Colonic mucosa (tissue), 4 donors: Measurements from ENCODE around the gene WDR93. TPM values are rescaled to one million over a fixed set of nuclear protein-coding genes. Genes with fewer than 3 reads are reported as not detected.
A peak's percentile ranks its signal among the peaks of the same experiment; 100 is the strongest.

Experiments used
- DNase-seq: peaks from one replicate; pipeline ENCODE4 v3.0.0-alpha.2; 2020
- H3K27ac ChIP-seq: fragments of 200-600 bp; one replicate; pipeline ENCODE4 v1.8.0; 2021
- H3K27me3 ChIP-seq: fragments of 200-600 bp; one replicate; pipeline ENCODE4 v1.8.0; 2021
- H3K36me3 ChIP-seq: fragments of 200-600 bp; one replicate; pipeline ENCODE4 v1.8.0; 2021
- H3K4me1 ChIP-seq: fragments of 200-600 bp; one replicate; pipeline ENCODE4 v1.8.0; 2021; ENCODE audit warnings: mild to moderate bottlenecking
- H3K4me3 ChIP-seq: fragments of 200-600 bp; one replicate; pipeline ENCODE4 v1.8.0; 2021
- H3K9ac ChIP-seq, 2 donors: one replicate each; pipeline ENCODE4 v1.7.0; 2013; ENCODE audit warnings: control low read depth in 2 of 2, low read depth in 2 of 2, low read length in 2 of 2
- H3K9me3 ChIP-seq: fragments of 200-600 bp; one replicate; pipeline ENCODE4 v1.8.0; 2021
- intact Hi-C: fragments of 100-400 bp; cut with DNase I; formaldehyde crosslinking; loops from one replicate; pipeline ENCODE4 v1.14.1; 2022
- total RNA-seq, 2 donors: library from RNA; stranded (reverse); fragmentation: NEBNext Ultra II Directional in 1 of 2; extraction: Animal tissue kit (Norgen Biotek cat#: 25700) in 1 of 2; gene quantifications; one replicate each; pipeline ENCODE4 v1.2.1, GENCODE V29; 2021
- TF ChIP-seq, protein P1 (sequence below): fragments of 200-600 bp; IDR thresholded peaks from one replicate; pipeline ENCODE4 v1.8.0; 2022; ENCODE audit warnings: antibody characterized with exemption, mild to moderate bottlenecking
- donor health status: healthy.
- donor health status: DM: no; HTN: no; CAD: no.
- donor health status: DM: no; HTN: no; CAD: no.

Gene WDR93
- total RNA-seq, 2 donors from 2014 or later, result 0.13 TPM; not detected in 1

DNA sequence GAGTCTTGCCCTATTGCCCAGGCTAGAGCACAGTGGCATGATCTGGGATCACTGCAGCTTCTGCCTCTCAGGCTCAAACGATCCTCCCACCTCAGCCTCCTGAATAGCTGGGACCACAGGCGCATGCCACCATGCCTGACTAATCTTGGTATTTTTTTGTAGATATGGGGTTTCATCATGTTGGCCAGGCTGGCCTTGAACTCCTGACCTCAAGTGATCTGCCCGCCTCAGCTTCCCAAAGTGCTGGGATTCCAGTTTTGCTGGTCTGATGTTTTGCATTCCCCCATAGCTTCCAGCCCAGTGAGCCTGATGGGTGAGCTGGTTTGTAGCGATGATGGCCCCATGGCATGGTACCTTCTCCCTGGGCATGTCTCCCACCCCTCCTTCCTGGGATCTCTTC lies 65.1 kb downstream of the WDR93 start:
- intact Hi-C loops, result no loop called here
- TF ChIP-seq, protein P1, sequence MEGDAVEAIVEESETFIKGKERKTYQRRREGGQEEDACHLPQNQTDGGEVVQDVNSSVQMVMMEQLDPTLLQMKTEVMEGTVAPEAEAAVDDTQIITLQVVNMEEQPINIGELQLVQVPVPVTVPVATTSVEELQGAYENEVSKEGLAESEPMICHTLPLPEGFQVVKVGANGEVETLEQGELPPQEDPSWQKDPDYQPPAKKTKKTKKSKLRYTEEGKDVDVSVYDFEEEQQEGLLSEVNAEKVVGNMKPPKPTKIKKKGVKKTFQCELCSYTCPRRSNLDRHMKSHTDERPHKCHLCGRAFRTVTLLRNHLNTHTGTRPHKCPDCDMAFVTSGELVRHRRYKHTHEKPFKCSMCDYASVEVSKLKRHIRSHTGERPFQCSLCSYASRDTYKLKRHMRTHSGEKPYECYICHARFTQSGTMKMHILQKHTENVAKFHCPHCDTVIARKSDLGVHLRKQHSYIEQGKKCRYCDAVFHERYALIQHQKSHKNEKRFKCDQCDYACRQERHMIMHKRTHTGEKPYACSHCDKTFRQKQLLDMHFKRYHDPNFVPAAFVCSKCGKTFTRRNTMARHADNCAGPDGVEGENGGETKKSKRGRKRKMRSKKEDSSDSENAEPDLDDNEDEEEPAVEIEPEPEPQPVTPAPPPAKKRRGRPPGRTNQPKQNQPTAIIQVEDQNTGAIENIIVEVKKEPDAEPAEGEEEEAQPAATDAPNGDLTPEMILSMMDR, result no peak

DNA sequence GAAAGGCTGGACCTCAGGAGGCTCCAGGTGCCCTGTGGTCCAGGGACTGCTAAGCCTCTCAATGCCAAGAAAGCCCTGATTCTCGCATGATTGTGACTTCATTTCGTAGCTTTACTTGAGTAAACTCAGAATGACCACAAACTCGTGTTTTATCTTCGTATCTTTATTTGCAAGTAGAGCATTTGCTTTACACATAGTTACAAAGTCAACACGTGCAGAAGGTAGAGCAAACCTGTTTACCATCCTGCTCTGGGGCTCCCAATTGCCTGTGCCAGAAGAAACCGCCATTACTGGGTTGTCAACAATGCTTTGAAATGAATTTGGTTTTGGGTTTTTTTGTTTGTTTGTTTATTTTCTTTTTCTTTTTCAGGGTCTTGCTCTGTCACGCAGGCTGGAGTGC lies 66.3 kb downstream of the WDR93 start:
- H3K9me3 ChIP-seq, result no peaks in the 10 kb centered on the region
- no peaks in the 10 kb centered on the region for H3K27me3 ChIP-seq
- DNase-seq, result no peak
- no peak overlapping the region for H3K27ac ChIP-seq
- H3K4me3 ChIP-seq, result no peak overlapping the region
- intact Hi-C loops, result no loop called here
- no peak overlapping the region for H3K9ac ChIP-seq
- TF ChIP-seq, protein P1, result no peak
- no peaks in the 10 kb centered on the region for H3K36me3 ChIP-seq
- H3K4me1 ChIP-seq, result peaks cover 10% of the 10 kb centered on the region

More for the DNA sequence above, 65.1 kb downstream of the WDR93 start:
- no peak for DNase-seq
- no peak overlapping the region for H3K27ac ChIP-seq
- no peak overlapping the region for H3K9ac ChIP-seq
- no peaks in the 10 kb centered on the region for H3K36me3 ChIP-seq
- H3K4me3 ChIP-seq, result no peak overlapping the region
- no peaks in the 10 kb centered on the region for H3K4me1 ChIP-seq
- no peaks in the 10 kb centered on the region for H3K9me3 ChIP-seq
- no peaks in the 10 kb centered on the region for H3K27me3 ChIP-seq

DNA sequence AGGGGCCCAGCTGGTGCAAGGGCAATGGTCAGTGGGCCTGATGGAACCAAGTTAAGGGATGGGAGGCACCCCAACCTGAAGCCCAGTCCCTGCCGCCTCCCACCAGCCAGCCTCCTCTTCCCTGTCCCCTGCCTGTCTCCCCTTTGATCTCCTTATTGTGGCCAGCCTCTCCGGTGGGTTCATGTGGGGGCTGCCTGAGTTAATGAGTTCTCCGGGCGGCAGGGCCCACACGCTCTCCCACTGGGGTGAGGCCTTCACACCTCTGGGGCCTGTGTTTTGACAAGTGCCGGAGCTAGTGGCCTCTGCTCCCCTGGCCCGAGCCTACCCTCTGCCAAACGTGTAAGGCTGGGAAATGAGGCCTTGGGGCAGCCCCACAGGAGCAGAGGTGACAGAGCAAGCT lies 67.7 kb downstream of the WDR93 start:
- no peaks in the 10 kb centered on the region for H3K36me3 ChIP-seq
- peak overlapping the region in 1 of 2 donors; percentile 24 for H3K9ac ChIP-seq
- no peaks in the 10 kb centered on the region for H3K9me3 ChIP-seq
- intact Hi-C loops, result no loop called here
- TF ChIP-seq, protein P1, result no peak
- no peaks in the 10 kb centered on the region for H3K27me3 ChIP-seq
- H3K4me3 ChIP-seq, result no peak overlapping the region
- H3K27ac ChIP-seq, result no peak overlapping the region
- peaks cover 12% of the 10 kb centered on the region for H3K4me1 ChIP-seq
- no peak for DNase-seq

DNA sequence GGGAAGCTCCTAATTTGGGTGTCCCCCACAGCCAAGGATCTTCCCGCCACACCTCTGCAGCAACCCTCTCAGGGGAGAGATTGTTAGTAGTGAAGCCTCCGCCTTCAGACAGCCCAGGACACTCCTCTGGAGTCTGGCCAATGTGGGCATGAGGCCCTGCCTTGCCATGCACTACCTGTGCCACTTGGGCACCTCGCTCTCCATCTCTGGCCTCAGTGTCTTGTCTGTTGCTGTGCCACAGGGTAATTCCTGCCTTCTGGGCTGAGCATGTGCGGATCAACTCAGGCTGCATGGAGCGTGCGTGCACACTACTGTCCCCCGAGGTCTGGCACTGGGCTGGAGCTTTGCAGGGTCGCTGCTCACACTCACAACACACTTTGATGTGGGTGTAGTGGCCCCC lies 68.4 kb downstream of the WDR93 start:
- Histone ChIP-seq H3K9me3 (no peaks in the 10 kb centered on the region), H3K4me1 (peaks cover 12% of the 10 kb centered on the region), H3K27me3 (no peaks in the 10 kb centered on the region), H3K27ac (no peak overlapping the region), H3K9ac (no peak overlapping the region), H3K4me3 (no peak overlapping the region), H3K36me3 (no peaks in the 10 kb centered on the region)
- intact Hi-C loops, result no loop called here
- TF ChIP-seq, protein P1, result no peak
- no peak for DNase-seq

DNA sequence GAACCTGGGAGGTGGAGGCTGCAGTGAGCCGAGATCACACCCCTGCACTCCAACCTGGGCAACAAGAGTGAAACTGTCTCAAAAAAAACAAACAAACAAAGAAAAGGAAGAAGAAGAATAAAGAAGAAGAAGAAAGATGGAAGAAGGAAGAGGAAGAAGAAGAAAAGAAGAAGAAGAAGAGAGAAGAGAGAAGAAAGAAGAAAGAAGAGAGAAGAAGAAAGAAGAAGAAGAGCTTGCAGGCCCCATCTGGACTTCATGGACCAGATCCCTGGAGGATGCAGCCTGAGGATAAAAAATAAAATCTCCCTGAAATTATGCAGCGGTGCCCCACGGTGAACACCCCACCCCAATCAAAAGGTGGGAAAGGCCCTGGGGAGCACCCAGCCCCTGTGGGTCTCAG lies 69.2 kb downstream of the WDR93 start:
- Histone ChIP-seq H3K4me1 (peaks cover 12% of the 10 kb centered on the region), H3K27me3 (no peaks in the 10 kb centered on the region), H3K36me3 (no peaks in the 10 kb centered on the region), H3K4me3 (no peak overlapping the region), H3K9me3 (no peaks in the 10 kb centered on the region), H3K27ac (no peak overlapping the region), H3K9ac (no peak overlapping the region)
- intact Hi-C loops, result loop anchor here (2.0 kb wide), 1 partner anchor 115 kb away; no protein-coding TSS in a partner anchor
- no peak for DNase-seq
- TF ChIP-seq, protein P1, result no peak
